Upper lobe of right lung (tissue), 1 donor: ENCODE data around the gene ACADVL. TPM values are rescaled to one million over a fixed set of nuclear protein-coding genes. Genes with fewer than 3 reads are reported as not detected.
"Not testable (repeated sequence)": the region's sequence is repeated elsewhere in the genome, so short reads cannot be mapped to it uniquely, and the experiment has no call there.

Experiments used
- ATAC-seq: fragments of 200-7000 bp; cut with Tn5 transposase; one replicate; pipeline ENCODE4 v1.9.1; 2020; ENCODE audit warnings: mild to moderate bottlenecking, moderate library complexity
- DNase-seq: peaks from one replicate; pipeline ENCODE4 v3.0.0-alpha.2; 2020
- H3K27ac ChIP-seq: fragments of 200-600 bp; one replicate; pipeline ENCODE4 v1.8.0; 2022
- H3K27me3 ChIP-seq: fragments of 200-600 bp; one replicate; pipeline ENCODE4 v1.8.0; 2022; ENCODE audit warnings: mild to moderate bottlenecking
- H3K36me3 ChIP-seq: fragments of 200-600 bp; one replicate; pipeline ENCODE4 v1.8.0; 2022
- H3K4me1 ChIP-seq: fragments of 200-600 bp; one replicate; pipeline ENCODE4 v1.8.0; 2022
- H3K4me3 ChIP-seq: fragments of 200-600 bp; one replicate; pipeline ENCODE4 v1.8.0; 2022; ENCODE audit warnings: mild to moderate bottlenecking
- H3K9me3 ChIP-seq: fragments of 200-600 bp; one replicate; pipeline ENCODE4 v1.8.0; 2022
- intact Hi-C: fragments of 100-400 bp; cut with DNase I; formaldehyde crosslinking; loops from one replicate; pipeline ENCODE4 v1.11.0; 2022
- total RNA-seq: library from RNA; stranded (reverse); fragmentation: NEBNext Ultra II Directional; extraction: Animal tissue kit (Norgen Biotek cat#: 25700); gene quantifications from one replicate; pipeline ENCODE4 v1.2.1, GENCODE V29; 2021
- TF ChIP-seq, protein P1 (sequence below): fragments of 200-600 bp; IDR thresholded peaks from one replicate; pipeline ENCODE4 v1.8.0; 2022; ENCODE audit warnings: antibody characterized with exemption
- donor health status: DM: no; HTN: yes; CAD: no; lungs with severe emphysema.

Gene ACADVL
- total RNA-seq, 1 donor from 2014 or later: 544 TPM

DNA sequence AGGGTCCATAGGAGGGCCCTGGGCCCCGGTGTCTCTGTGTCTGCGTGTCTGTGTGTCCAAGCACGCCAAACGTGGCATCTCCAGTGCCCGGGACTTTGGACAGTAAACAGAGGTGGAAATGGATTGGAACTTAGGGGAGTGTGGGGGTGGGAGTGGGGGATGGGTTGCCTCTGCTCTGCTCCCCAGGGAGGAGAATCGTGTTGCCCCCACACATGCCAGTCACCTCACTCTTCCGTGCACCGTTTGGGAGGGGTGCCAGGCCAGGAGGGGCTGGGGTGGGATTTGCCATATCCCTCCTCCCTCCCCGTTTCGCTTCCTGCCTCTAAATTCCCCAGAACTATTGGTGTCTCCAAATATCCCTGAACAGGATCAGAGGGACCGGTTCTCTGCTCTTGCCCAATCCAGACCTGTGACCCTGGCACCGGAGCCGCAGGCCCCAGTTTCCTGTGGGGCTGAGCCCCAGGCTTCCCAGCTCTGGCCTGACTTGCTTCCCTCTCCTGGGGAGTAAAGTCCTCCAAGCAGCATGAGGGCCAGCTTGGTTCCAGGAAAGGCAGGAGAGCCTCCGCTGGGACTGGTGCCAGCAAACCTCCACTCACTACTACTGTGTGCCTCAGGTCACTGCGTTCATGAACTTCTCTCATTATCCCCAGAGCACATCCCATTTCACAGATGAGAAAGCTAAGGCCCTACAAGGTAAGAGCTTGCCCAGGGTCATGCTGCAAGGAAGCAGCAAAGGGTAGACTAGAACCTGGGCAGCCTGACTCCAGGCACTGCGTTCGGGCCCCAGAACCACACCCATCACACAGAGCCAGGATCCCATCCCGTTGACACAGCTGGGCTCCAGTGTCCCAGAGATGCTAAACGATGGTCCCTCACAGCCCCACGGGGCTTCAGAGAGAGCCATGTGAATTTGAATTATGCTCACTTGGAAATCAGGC lies 40.2 kb upstream of the ACADVL start, which contains the start of gene ASGR1:
TSS of gene ASGR1 (minus strand) at position 54 of the 938 bp plus-strand sequence. CDS start 807 bp downstream, outside the sequence.
- H3K27me3 ChIP-seq: no peaks in the 10 kb centered on the region
- H3K4me1 ChIP-seq: peaks cover 12% of the 10 kb centered on the region
- no peak within 1 kb of the TSS for H3K27ac ChIP-seq
- DNase-seq: no peak
- H3K4me3 ChIP-seq: no peak within 1 kb of the TSS
- TF ChIP-seq, protein P1, sequence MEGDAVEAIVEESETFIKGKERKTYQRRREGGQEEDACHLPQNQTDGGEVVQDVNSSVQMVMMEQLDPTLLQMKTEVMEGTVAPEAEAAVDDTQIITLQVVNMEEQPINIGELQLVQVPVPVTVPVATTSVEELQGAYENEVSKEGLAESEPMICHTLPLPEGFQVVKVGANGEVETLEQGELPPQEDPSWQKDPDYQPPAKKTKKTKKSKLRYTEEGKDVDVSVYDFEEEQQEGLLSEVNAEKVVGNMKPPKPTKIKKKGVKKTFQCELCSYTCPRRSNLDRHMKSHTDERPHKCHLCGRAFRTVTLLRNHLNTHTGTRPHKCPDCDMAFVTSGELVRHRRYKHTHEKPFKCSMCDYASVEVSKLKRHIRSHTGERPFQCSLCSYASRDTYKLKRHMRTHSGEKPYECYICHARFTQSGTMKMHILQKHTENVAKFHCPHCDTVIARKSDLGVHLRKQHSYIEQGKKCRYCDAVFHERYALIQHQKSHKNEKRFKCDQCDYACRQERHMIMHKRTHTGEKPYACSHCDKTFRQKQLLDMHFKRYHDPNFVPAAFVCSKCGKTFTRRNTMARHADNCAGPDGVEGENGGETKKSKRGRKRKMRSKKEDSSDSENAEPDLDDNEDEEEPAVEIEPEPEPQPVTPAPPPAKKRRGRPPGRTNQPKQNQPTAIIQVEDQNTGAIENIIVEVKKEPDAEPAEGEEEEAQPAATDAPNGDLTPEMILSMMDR: no peak
- ATAC-seq: no peak
- H3K36me3 ChIP-seq: no peaks in the 10 kb centered on the region
- intact Hi-C loops: no loop called here
- H3K9me3 ChIP-seq: no peaks in the 10 kb centered on the region

DNA sequence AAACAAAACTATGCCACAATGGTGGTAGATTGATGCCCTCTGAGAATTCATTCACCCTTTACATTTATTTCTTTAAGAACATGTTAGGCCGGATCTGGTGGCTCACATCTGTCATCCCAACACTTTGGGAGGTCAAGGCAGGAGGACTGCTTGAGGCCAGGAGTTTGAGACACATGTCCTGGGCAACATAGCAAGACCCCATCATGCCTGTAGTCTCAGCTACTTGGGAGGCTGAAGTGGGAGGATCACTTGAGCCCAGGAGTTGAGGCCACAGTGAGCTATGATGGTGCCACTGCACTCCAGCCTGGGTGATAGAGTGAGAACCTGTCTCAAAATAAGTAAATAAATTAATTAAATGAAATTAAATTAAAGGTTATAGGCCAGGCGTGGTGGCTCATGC lies 37.6 kb upstream of the ACADVL start:
- peaks cover 11% of the 10 kb centered on the region for H3K4me1 ChIP-seq
- intact Hi-C loops, H3K9me3 ChIP-seq, H3K4me3 ChIP-seq, H3K27me3 ChIP-seq, H3K36me3 ChIP-seq, DNase-seq, ATAC-seq, H3K27ac ChIP-seq: not testable (repeated sequence)

DNA sequence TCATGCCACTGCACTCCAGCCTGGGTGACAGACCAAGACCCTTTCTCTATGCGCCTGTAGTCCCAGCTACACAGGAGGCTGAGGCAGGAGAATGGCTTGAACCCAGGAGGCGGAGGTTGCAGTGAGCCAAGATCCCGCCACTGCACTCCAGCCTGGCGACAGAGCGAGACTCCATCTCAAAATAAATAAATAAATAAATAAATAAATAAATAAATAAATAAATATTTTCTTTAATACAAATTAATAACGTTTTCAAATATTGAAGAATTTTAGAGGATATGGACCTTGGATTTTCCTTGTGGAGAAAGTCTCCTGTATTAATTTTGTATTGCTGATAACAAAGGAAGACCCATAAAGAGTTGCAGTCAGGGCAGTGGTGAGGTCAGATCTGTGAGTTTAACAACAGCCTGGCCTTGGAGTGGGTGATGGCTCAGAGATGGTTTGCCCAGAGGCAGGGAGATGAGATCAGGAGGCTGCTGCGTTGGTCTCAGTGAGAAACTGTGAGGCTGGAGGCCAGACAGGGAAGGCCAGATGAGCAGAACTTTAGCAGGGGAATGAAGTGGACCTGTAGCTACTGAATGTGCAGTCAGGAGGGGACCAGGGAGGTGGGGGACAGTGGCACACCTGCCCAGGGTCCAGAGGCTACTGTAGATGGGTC lies 36.2 kb upstream of the ACADVL start:
- DNase-seq (no peak), ATAC-seq (no peak)
- intact Hi-C loops: no loop called here
- Histone ChIP-seq H3K27me3 (no peaks in the 10 kb centered on the region), H3K4me1 (no peaks in the 10 kb centered on the region), H3K27ac (no peak overlapping the region), H3K9me3 (no peaks in the 10 kb centered on the region), H3K4me3 (no peak overlapping the region), H3K36me3 (no peaks in the 10 kb centered on the region)
- TF ChIP-seq, protein P1: no peak

DNA sequence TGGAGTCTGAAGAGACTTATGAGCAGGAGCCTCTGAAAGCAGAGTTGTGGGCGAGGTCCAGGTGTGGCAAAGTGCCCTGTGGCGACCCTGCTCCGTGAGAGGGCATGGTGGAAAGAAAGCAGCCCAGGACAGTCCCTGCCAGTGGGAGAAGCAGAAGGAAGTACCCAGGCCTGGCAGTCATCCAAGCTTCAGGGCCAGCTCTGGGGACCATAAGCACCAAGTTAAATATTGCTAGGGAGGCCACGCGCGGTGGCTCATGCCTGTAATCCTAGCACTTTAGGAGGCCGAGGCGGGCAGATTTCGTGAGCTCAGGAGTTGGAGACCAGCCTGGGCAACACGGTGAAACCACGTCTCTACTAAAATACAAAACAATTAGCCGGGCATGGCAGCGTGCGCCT lies 35.6 kb upstream of the ACADVL start:
- Histone ChIP-seq H3K4me1 (no peaks in the 10 kb centered on the region), H3K4me3 (no peak overlapping the region), H3K36me3 (no peaks in the 10 kb centered on the region), H3K27me3 (no peaks in the 10 kb centered on the region), H3K27ac (no peak overlapping the region), H3K9me3 (no peaks in the 10 kb centered on the region)
- intact Hi-C loops: no loop called here
- peak; percentile 79 for ATAC-seq
- DNase-seq: peak; percentile 87
- TF ChIP-seq, protein P1: no peak

DNA sequence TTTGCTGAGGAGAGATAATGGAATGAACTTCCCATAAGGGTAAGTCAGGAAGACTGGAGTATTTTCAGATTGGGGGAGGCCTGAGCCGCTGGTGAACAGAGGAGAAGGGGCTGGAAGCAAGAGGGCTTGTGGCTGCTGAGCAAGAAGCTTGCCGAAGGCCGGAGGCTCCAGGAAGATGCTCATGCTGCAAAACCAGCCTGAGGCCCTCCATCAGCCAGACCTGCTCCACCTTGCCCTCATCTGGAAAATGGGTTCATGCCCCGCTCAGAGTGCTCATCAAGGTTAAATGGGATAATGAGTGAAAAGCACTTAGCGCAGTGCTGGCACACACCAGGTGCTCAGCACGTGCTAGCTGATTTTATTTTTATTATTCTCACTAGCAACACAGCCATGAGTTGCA lies 35.1 kb upstream of the ACADVL start:
- DNase-seq (no peak), ATAC-seq (no peak)
- intact Hi-C loops: no loop called here
- Histone ChIP-seq H3K4me3 (no peak overlapping the region), H3K4me1 (no peaks in the 10 kb centered on the region), H3K27ac (no peak overlapping the region), H3K27me3 (no peaks in the 10 kb centered on the region), H3K9me3 (no peaks in the 10 kb centered on the region), H3K36me3 (no peaks in the 10 kb centered on the region)
- TF ChIP-seq, protein P1: no peak

DNA sequence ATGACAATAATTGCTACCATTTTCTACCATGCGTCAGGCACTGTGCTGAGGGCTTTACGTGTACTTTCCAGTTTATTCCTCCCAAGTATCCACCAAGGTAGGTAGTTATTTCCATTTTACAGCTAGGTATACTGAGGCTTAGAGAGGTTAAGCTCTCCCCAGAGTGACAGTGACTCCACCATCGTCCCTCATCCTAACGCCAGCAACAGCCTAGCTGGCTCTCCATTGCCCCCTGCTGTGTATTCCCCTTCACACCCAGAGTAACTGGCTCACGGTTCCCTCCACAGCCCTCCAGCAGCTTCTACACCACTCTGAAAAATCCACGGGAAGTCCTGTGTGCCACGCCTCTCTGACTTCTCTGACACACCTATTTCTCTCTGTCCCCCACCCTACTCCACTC lies 33.5 kb upstream of the ACADVL start:
- Histone ChIP-seq H3K9me3 (no peaks in the 10 kb centered on the region), H3K27me3 (no peaks in the 10 kb centered on the region), H3K4me3 (no peak overlapping the region), H3K4me1 (no peaks in the 10 kb centered on the region), H3K36me3 (no peaks in the 10 kb centered on the region), H3K27ac (no peak overlapping the region)
- DNase-seq: no peak
- intact Hi-C loops: no loop called here
- peak; percentile 46 for ATAC-seq
- TF ChIP-seq, protein P1: peak; percentile 18
